HG02884 (cell line): ENCODE data around the gene CTNNA2.
"Not testable (repeated sequence)": the region's sequence is repeated elsewhere in the genome, so short reads cannot be mapped to it uniquely, and the experiment has no call there.

Source experiments
- ATAC-seq: cut with Tn5 transposase; IDR thresholded peaks from one replicate; pipeline ENCODE4 v1.9.1; 2021; ENCODE audit warnings: mild to moderate bottlenecking, moderate library complexity; ENCODE audit not compliant: unreplicated experiment

CTNNA2 gene

GRCh38 chr2:80132281-80132680, 619.4 kb downstream of the CTNNA2 start:
- no peak for ATAC-seq

GRCh38 chr2:80135001-80135400, 622.1 kb downstream of the CTNNA2 start:
- no peak for ATAC-seq

DNA sequence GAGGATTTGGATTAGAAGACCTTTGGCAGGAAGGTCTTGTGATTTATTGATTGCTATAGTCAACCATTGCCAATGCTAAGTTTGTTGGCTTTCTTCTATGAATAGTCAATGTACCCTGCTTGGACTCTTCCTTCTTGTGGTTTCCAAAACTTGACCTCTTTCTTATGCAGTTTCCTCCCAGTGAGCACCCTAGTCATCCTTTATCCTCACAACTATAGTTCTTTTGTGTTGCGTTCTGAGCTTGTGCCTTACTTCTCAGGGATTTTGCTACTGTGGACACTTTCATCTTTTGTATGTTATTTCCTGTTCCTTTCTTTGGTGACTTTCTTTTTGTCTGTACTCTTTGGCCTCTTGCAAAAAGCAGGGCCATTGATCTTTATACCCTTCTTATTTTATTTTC, 623.5 kb downstream of the CTNNA2 start:
- no peak for ATAC-seq

DNA sequence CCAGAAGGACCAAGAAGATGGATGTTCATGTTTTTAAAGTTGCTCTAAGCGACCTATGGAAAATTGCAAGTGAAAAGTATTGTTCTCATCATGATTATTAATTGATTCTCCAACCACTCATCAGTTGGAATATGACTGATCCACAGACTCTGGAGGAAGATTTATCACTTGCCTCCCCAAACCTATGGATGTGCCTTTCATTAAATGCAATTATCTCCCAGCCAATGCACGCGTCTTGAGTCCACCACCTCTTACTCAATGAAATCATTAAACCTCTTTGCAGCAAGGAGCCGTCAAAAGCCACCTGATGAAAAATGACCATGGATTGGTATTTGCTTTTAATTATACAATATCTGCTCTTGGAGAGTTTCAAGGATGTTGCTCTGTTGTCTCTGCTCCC, 626.1 kb downstream of the CTNNA2 start:
- no peak for ATAC-seq

GRCh38 chr2:80141007-80141726, 628.3 kb downstream of the CTNNA2 start:
- no peak for ATAC-seq

GRCh38 chr2:80145499-80145898, 632.6 kb downstream of the CTNNA2 start:
- ATAC-seq = no peak

- not testable (repeated sequence) for ATAC-seq
Observed at GRCh38 chr2:80146757-80147156, 633.9 kb downstream of the CTNNA2 start.

DNA sequence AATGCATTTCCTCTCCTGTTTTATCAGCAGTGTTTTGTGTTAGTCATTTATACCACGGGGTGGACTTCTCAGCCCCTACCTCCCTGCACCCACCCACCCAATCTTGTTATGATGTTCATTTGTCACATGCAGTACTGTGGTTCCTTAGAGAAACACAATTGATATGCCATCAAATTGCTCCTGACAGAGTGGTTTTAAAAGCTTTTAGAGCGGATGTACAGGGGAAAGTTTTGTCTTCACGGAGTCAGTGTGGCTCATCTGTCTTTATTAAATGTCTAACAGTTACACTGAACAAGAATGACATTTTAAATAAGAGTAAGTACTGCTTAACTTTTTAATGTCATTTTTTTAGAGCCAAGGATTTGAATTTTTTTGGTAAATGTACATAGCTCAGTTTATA, 634.8 kb downstream of the CTNNA2 start:
- no peak for ATAC-seq

DNA sequence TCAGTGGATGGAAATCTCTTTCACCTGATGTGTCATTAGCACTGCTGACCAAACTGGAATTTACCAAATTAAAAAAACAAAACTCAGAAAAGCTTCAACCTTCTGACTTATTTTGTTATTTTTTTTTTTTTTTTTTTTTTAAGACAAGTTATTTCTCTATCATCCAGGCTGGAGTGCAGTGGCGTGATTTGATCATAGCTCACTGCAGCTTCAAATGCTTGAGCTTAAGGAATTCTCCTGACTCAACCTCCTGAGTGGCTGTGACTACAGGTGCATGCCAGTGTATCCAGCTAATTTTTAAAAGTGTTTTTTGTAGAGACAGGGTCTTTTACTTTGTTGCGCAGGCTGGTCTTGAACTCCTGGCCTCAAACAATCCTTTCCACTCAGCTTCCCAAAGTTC, 636.1 kb downstream of the CTNNA2 start:
- no peak for ATAC-seq

DNA sequence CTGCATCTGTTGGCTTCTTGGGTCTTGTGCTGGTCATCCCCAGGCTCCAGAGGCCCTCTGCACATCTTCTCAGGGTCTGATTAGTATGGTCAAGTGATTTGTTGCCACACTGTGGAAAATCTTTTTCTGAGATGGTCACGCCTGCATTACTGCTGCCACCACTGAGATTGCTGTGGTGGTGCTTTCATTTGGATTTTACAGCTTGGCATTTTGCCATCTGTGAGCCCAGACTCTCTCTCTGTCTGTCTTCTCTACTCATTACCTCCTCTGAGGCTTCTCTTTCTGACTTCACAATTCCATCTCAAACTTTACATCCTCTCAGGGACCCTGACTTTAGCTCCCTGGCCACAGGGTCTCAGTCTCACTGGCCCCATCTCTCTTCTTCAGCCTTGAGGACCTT, 637.1 kb downstream of the CTNNA2 start:
- no peak for ATAC-seq

GRCh38 chr2:80151248-80151647, 638.4 kb downstream of the CTNNA2 start:
- no peak for ATAC-seq

- ATAC-seq = no peak
Observed at GRCh38 chr2:80151651-80152050, 638.8 kb downstream of the CTNNA2 start.

DNA sequence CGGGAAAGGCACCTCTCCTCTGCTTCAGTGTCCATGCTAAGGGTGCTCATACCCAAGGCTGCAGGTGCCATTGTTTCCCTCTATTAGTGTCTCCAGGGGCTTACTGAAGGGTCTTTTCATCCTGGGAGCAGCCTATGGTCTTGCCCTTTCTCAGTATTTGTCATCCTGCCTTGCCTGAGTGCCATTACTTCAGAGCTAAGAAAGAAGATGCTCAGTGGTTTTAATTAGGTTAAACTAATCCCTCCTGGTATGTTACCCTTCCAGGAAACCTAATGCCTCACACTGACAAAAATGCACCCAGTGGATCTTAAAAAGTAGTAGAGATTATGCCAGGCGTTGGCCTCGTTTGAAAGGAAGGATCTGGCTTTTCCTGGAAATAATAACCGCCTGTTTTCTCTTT, 640.3 kb downstream of the CTNNA2 start:
- no peak for ATAC-seq

- no peak for ATAC-seq
Observed at GRCh38 chr2:80153768-80154167, 640.9 kb downstream of the CTNNA2 start.

DNA sequence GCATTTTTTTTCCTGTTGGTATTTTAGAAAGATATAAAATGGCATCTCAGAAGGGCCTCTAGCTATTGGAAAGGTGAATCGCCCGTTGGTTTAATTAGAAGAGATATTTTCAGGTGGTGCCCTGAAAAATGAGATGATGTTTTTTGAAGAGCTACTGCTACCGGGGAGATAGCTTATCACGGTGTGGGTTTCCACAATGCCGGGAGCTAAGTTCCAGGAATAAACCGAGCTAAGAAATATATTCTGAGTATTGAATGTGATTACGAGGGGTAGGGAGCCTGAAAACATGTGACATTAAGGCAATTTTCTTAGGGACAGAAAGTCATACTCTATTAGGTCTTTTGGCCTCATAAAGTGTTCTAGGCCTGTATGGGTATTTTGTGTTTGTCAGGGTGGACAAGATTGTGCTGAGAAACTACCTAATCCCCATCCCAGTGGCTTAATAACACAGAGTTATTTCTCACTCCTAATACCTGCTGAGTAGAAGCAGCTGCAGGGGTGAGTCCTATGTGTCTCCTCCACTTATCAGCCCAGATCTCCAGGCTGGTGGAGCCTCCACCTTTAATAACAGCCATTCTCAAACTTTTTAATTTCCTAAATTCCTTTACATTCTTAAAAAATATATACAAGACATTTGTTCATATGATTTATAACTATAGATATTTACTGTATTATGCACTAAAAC, 641.5 kb downstream of the CTNNA2 start:
- no peak for ATAC-seq

GRCh38 chr2:80164375-80164774, 651.5 kb downstream of the CTNNA2 start:
- ATAC-seq = no peak

GRCh38 chr2:80166483-80167171, 653.8 kb downstream of the CTNNA2 start:
- no peak for ATAC-seq

- ATAC-seq = no peak
Observed at GRCh38 chr2:80167284-80167808, 654.5 kb downstream of the CTNNA2 start.

- no peak for ATAC-seq
Observed at GRCh38 chr2:80168037-80168436, 655.2 kb downstream of the CTNNA2 start.

DNA sequence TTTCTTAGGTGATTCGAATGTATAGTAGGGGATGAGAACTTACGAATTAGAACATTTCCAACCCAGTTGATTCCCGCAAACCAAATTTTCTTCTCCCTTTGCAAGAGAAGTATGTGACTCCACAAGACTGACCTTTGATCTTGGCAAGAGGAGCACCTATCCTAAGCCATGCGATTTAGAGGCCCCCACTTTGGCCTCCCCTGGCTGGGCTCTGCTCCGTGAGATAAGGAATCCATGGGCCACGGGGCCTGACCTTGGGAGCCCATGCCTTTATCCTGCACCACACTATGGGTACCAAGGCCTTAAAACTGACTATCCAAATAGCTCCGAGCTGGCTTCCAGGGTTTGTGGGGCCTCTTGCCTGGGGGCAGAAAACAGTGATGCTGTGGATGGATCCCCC, 656.0 kb downstream of the CTNNA2 start:
- ATAC-seq = no peak

DNA sequence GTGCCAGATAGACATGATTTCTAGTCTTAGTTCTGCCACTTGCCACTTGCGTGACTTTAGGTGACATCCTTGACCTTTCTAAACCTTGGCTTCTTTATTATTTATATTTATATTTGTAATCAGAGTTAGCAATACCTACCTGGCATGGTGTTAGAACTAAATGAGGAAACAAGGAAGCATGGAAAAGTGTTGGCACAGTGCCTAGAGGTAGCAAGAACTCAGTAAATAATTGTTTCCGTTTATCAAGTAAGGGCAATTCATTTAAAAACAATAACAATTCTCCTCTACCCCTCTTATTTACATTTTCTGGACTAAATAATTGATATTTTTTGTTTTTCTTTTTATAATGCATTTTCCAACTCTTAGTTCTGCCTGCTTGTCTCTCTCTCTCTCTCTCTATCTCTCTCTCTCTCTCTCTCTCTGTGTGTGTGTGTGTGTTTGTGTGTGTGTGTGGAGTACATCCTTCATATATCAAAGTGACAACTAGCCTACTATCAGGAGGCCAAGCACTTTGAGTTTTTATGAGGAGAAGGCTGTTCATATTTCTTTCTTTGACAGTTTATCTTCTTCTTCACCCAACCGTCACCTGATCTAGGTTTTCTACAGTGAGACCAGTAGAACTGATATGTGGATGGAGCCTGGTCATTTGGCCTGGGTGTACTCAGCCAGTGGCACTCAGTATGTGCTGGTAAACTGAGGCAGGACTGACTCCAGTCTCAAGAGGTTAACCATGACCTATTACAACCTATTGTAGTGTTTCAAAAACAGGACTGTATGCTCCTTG, 657.2 kb downstream of the CTNNA2 start:
- ATAC-seq = no peak
